ENCODE results near the gene ABCC11.

- TF ChIP-seq CTCF (conservative IDR thresholded peaks at IDR 0.05) = no peak
- no peak for TF ChIP-seq ZFX (IDR thresholded peaks at IDR 0.05)
These were observed 29.8 kb upstream of the ABCC11 start for GRCh38 chr16:48277158-48277557.
